ENCODE results near the gene HK1.
"Not testable (repeated sequence)": the region's sequence is repeated elsewhere in the genome, so short reads cannot be mapped to it uniquely, and the experiment has no call there.

Gene HK1

DNA sequence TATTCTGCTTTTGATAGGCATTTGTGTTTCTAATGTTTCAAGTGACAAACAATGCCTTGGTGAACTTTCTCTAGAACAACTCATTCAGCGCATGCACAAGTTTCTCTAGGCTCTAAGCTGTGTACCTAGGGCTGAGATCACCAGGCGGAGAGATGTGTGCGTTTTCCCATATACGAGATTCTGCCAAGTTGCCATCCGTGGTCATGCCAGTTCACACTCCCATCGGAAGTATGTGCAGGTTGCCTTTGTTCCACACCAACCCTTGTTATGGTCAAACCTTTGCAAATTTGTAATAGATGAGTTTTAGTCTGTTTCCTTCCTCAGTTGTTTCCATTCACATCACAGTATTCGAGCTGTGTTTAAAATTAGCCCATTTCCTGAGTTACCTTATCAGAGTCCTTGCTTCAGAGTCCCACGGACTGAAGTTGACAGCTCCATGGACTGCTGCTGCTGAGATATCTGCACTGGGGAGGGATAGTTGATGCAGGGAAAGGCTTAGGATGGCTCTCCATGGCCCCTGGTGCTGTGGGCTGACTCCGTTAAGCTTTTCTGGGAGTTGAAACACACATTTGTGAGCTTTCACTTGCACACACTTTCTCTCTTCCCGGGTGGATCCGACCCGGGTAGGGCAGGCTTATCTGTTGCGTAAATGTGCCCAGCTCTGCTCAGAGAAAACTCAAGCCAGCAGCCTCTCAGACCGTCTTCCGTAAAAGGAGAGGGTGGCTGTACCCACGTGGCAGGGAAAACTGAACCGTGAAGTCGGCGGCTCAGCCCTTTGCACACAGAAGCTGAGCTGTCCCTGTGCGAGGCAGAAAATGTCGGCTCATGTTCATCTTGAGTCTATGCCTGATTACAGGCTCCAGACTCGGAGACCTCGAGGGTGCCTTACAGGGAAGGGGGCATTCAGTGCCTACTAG, 49.4 kb downstream of the HK1 start:
- no peak for DNase-seq (ENCODE audit: low read depth)

DNA sequence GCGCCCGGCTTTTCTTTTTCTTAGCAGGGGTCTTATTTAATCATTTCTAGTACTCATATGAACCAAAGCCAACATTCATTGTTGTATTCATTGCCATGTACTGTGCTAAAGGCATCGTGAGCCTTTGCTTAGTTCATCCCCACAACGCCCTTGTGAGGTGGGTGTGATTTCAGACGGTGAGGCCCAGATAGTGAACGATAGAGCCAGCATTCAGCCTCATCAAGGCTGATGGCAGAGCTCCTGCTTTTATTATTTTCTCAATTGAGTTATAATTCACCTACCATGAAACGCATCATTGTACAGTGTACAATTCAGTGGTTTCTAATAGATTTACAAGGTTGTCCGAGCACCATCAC, 50.1 kb downstream of the HK1 start:
- DNase-seq (ENCODE audit: low read depth): no peak

DNA sequence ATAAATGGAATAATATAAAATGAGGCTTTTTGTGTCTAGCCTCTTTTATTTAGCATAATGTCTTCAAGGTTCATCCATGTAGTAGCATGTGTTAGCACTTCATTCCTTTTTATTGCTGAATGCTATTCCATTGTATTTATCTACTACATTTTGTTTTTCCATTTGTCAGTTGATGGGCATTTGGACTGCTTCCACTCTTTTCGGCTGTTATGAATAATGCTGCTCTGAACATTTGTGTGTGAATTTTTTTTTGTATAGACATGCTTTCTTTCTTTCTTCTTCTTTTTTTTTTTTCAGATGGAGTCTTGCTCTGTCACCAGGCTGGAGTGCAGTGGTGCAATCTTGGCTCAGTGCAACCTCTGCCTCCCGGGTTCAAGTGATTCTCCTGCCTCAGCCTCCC, 50.6 kb downstream of the HK1 start:
- DNase-seq (ENCODE audit: low read depth): not testable (repeated sequence)

DNA sequence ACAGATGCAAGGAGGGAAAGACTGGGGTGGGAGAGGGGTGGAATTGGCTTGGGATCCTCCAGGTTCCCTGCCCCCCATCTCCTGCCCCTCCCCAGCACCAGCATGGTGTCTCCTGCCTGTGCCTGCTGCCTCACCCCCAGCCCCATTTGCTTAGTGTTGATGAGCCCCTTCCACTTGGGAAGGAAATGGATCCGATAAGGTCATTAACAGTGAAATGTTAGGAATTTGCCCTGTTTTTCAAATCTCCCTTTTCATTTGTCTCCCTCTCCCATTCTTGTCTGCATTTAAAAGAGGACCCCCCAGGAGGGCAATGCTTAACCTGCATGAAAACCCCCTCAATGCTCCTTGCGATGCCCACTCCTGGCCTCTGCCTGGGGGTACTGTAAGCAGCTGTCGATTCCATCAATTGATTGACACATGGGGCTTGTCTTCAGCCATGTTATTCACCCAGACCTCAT, 51.5 kb downstream of the HK1 start:
- no peak for DNase-seq (ENCODE audit: low read depth)

DNA sequence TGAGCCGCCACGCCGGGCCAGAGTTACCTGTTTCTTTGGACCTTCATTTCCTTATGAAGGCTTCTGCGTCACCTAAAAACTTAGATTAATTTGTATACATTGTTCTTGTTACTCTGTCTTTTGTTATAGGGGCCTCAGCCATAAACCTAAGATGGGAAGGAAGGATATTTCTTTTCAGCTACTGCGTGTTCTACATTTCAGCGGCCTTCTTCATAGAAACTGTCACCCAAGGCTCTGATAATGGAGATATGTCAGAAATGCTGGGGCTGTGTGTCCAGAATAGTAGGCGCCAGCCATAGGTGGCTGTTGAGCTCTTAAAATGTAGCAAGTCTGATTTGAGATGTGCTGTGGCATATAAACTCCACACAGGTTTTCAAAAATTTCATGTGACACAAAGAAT, 52.9 kb downstream of the HK1 start:
- DNase-seq (ENCODE audit: low read depth): no peak

DNA sequence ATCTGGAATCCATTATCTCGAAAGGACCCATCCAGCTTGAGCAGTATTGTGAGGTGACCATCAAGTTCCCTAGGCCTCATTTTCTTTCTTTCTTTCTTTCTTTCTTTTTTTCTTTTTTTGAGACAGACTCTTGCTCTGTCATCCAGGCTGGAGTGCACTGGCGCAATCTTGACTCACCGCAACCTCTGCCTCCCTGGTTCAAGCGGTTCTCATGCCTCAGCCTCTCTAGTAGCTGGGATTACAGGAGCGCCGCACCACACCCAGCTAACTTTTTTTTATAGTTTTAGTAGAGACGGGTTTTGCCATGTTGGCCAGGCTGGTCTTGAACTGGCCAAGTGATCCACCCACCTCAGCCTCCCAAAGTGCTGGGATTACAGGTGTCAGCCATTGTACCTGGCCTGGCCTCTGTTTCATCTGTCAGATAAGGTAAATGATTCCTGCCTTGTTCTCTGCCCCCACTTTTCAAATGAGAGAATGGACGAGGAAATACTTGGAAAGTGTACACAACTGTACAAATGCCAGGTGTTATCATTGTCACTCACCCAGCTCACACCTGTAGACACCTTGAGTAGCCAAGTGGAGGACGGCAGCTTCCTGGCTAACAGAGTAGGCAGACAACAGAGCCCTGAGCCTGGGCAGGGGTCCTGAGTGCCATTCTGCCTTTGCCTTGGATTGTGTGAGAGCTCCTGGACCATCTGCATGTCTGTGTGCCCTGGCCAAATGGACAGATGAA, 54.1 kb downstream of the HK1 start:
- no peak for DNase-seq (ENCODE audit: low read depth)

DNA sequence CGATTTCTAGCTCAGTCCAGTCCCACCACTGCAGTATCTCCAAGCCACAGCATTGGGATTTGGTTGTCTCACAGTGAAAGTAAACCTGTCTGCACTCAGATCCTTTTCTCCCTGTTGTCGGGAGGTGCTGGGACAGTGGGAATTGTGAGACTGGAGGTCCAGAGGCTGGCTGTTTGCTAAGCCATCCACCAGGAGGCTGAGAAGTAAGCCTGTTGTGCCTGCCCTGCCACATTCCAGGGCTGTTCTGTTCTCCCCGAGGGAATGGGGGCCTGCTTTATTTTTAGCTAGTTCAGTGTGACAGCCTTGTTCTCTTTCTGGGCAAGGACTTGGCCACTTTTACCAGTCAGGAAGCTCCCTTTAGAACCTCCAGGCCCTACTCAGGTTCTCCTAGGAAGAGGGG, 54.9 kb downstream of the HK1 start:
- no peak for DNase-seq (ENCODE audit: low read depth)

DNA sequence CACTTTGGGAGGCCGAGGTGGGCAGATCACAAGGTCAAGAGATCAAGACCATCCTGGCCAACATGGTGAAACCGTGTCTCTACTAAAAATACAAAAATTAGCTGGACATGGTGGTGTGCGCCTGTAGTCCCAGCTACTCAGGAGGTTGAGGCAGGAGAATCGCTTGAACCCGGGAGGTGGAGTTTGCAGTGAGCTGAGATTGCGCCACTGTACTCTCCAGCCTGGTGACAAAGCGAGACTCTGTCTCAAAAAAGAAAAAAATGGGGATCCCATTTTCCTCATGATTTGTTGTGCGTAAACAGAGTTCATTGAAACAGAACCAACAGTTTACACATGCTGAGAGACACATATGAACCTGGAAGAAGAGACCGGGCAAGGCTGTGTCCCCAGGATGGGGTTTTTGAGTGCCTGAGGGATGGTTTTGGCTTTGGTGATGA, 55.6 kb downstream of the HK1 start:
- not testable (repeated sequence) for DNase-seq (ENCODE audit: low read depth)

DNA sequence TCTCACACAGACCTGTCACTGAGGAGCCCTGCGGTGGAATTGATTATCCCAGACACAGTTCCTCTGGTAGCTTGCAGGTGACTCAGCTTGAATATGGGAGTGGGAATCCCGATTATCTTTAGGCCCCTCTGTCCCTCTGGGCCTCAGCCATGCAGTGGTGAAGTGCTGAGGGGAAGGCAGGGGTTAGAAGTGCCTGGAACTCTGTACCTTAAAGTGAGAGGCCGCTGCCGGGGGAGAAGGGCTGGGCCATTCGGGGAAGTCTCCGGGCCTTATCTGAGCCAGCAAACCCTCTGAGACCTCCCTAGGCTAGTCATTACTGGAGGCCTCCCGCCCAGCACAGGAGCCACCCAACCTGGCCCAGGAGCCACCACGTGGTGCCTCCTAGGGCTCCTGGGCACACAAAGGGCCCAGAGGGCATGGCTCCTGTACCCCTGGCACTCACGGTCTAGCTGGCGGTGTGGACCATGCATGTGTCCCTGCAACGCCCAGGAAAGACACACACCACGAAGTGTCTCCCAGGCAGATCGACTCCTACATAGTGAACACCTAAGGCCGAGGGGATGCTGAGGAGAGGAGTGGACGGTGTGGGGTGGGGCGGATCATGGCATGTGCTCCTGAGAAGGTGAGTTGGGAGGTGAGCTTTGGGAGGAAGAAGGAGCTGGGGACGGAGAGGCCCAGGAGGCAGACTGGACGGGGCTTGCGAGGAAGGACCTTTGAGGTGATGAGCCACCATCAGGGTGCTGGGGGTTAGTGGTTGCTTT, 56.2 kb downstream of the HK1 start:
- DNase-seq (ENCODE audit: low read depth): no peak

DNA sequence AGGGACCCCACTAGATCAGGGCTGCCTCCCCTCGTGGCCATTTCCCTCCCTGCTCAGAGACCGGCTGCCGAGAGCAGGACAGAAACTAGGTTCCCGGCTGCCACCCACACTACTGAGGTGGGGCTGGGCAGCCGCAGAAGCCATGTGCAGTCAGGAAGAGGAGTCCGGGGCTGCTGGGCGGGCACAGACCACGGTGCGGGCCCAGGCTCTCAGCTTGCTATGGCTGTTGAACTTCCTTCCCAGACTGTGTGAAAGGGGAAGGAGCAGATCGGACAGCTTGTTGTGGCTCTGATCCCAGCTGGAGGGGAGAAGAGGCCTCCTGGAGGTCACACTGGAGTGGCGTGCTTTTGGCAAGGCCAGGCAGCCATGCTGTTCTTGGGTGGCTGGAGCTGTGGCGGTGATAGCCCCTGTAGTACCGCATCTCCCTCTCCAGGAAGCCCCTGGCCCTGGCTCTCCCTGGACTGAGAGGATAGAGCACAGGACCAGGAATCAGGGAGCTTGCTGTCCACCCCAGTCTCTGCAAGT, 56.8 kb downstream of the HK1 start:
- DNase-seq (ENCODE audit: low read depth): no peak

DNA sequence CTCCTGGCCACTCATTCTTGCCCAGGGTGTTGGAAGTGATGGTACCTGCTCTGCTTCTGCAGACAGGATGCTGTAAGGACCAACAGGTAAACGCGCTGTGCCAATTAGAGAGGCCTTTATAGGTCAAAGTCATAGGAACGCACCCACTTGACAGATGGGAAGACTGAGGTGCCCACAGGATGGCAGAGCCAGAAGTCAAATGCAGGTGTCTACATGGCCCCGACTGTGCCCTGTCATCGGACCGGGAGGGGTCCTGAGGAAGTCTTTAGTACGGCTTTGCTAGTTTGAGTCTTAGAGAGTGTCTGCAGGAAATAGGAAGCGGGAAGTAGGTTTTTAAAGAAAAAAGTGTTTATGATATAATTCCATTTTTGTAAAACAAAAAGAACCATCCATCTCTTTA, 57.3 kb downstream of the HK1 start:
- no peak for DNase-seq (ENCODE audit: low read depth)

DNA sequence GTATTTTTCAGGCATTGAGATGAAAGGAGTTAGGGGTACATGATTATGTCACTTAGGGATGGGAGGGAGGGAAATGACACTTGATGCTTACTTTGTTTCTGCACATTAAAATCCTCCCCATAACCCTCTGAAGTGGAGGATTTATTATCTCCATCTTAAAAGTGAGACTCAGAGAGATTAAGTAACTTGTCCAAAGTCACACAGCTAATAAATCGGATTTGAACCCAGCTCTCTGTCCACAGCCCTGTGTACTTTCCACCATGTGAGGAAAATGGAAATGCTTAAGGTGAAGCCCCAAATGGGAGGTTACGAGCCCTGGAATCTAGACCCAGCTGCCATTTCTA, 58.6 kb downstream of the HK1 start:
- DNase-seq (ENCODE audit: low read depth): no peak

DNA sequence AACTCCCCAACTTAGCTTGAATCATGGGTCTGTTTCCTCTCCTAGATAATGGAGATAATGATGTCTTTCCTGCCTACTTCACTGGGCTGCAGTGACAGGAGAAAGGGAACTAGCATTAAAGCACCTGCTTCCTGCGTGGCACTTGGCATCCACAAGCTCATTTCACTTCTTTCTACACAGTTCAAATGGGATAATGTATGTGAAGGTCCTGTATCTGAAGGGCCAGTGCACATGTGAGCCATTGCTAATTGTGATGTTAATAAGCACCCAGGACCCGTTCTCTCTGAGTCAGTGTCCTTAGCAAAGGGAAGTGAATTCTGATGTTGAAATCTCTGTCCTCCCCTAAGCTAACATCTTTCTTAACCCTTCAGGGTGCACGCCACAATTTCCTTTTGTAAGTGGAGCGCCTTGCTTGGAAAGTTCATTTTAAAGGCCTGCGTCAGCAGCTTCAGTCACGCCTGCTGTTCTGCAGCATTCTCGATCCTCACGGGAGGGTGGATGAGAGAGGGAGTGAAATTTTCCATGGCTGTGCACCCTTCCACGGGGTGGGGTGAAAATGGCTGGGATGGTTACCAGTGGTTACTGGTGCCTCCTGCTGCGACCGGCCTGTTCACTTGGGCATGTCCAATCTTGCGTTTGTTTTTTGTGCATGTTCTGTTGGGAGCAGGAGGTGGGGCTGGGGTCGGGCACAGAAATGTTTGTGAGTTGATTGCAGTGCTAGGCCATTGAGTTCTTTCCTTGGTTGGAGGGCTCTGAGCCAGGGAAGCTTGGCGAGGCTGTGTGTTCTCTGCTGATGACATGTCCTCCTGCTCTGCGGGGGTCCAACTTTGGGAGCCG, 59.2 kb downstream of the HK1 start:
- DNase-seq (ENCODE audit: low read depth): no peak

DNA sequence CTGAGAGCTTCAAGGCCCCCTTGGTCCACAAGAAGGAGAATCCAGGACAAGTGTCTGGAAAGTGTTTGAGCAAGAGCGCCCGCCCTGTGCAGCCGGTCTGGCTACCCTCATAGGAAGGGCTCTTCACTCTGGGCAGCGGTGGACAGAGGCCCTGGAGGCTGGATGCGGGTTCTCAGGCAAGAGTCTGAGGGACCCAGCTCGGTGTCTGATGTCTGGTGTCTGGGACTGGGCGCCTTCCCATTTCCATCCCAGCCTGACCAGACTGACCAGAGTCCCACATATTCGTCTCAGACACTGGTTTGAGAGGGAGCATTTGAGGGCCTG, 59.8 kb downstream of the HK1 start:
- no peak for DNase-seq (ENCODE audit: low read depth)

DNA sequence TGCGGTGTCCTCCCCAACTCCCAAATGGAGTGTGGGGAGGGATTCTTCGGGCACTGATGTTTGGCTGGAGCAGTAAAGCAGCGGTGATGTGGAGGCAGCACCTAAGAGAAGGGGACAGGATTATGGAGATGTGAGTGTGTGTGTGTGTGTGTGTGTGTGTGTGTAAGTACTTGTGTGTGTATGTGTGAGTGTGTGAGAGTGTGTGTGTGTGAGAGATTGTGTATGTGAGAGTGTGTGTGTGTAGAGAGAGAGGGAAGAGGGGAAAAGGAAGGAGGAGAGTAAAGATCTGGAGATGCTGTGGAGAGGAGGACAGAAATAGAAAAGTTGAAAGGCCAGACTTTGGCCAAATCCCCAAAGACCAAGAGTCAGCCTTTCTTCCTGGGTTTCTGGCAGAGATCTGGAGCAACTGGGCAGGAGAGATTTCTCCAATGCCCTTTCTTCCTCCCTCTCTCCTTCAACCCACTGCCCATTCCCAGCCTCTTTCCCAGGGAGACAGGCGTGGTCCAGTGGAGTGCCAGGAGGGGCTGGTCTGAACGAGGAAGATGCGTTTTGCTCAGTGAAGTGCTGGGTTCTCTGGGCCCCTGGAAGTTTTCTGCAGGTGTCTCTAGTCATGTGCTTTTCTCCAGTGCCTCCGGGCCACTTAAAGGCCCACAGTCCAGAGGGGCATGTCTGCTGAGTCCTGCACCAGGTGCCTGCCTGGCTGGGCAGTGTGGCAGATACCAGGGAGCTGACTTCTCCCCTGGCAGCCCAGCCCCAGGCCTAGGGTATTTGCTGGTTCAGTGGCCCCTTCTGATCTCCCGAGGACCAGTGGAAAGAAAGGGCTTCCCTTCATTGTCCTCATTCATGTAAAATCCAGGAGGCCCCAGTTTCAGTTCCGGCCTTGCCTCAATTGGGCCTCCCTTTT, 60.5 kb downstream of the HK1 start:
- no peak for DNase-seq (ENCODE audit: low read depth)

DNA sequence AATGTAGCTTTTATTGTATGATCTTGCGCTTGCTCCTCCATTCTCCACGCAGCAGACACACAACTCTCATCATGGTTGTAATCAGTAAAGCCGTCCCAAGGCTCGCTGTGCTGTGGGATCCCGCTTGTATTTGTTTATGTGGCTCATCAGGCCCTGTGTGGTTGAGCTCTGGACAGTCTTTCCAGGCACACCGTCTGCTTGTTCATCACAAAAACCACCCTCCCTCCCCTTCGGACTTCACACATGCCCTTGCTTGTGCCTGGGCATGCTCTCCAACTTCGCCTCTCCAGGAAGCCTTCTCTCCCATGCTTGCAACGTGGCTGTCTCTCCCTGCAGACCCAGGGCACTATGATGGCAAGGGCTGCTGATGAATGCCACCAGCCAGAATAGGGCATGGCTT, 62.4 kb downstream of the HK1 start:
- DNase-seq (ENCODE audit: low read depth): no peak

DNA sequence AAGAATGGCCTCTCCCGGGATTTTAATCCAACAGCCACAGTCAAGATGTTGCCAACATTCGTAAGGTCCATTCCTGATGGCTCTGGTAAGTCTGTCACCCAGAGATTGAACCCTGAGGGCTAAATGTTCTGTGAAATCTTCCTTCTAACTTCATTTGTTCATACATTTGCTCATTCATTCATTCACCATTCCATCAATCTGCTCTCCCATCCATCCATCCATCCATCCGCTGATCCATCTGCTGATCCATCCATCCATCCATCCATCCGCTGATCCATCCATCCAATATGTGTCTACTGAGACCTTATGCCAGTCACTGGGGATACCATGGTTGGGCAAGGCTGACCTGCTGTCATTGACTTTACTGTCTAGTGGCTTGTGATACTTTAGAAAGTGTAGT, 65.6 kb downstream of the HK1 start:
- no peak for DNase-seq (ENCODE audit: low read depth)

DNA sequence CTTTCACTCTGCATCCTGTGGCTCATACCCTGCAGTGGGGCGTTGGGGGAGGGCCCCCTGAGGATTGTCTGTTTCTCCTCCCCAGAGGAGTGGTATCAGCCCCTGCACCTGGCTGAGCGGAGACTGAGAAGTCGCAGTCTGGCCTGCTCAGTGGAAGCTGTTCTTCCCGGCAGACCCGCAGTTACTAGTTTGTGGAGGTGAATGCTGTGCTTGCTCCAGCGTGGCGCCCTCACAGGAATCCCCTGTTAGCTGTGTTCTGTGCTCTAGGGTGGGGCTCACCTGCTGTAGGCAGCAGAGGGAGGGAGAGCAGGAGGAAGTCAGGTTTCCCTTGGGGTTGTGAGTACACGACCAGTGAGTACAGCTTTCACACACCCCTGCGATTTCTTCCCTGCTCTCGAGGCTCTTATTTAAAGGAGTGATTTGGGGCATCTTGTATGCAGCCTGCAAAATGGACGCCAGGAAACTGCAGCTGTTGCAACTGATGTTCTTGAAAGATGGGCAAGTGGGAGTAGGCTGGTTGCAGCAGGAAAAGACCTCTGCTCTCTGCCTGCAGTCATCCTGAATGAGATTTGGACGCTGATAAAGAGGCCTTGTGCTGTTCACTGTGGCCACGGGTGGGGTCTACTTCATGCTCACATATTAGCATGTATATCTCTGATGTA, 66.4 kb downstream of the HK1 start:
- no peak for DNase-seq (ENCODE audit: low read depth)

DNA sequence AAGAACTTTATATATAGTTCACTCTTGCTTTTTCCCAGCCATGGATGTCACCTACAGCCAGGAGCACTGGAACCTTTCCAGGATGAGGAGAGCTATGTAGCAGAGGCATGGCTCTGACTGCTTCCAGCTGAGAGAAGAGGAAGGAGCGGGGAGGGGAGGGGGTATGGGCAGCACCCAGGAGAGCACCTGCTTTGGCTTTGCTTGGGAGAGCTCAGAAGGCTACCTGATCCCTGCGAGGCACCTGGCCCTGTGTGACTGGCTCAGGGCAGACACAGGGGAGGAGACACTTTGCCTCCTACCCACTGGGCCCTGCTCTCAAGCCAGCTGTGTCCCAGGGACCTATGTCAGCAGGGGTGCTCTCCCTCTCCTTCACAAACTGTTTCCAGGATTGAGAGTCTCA, 67.1 kb downstream of the HK1 start:
- DNase-seq (ENCODE audit: low read depth): no peak

DNA sequence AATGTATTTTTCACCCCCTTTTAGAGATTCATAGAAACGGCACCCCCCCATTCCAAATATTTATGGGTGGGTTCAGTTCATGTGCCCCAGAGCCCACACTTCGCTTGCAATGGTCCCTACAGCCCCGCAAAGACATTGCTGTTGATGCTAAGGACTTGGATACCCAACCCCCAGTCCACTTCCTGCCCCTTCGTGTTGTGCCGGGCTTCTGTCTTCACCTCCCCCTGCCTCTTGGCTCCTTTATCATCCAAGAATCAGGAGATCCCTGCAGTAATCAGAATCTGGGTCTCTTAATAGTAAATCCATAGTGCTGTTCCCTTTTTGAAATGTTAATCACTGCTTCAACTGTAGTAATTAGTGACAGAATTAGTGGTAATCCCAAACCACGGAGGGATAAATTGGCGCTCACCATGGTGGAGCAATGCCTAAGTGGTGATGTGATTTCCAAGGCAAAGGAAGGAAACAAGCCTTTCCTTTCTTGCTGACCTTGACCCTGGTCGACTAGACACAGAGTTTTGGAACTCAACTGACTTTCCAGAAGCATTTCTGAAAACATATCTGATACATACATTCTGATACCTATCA, 67.7 kb downstream of the HK1 start:
- DNase-seq (ENCODE audit: low read depth): no peak

Measured in stromal cell of bone marrow (primary cell).